ENCODE measurements around the gene CHD5.

DNA sequence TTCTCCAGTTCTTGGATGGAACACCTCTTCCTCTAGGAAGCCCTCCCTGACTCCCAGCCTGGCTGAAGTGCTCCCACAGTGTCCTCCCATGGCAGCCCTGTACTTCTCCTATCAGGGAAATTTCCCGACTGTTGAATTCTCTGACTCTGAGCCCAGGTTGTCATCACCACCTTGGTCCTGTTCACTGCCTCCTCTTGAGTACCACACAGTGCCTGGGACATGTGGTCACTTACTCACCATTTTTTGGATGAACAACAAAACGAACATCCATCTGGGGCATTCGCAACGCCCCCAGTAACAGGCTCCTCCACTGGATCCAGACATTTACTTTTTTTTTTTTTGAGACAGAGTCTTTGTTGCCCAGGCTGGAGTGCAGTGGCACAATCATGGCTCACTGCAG, 37.4 kb downstream of the CHD5 start:
- TF ChIP-seq CTCF (IDR thresholded peaks at IDR 0.05) (no peak), POLR2A (IDR thresholded peaks at IDR 0.05) (no peak)

Measured in esophagus squamous epithelium (tissue), 4 donors.